Raji (cell line): ENCODE results near the gene TOMM7.

Source experiments
- POLR2A ChIP-seq: IDR thresholded peaks from 2 replicates; pipeline ENCODE4 v1.6.1; 2011; ENCODE audit warnings: low read depth, low read length, control low read depth; ENCODE audit not compliant: insufficient read depth

TOMM7 gene

DNA sequence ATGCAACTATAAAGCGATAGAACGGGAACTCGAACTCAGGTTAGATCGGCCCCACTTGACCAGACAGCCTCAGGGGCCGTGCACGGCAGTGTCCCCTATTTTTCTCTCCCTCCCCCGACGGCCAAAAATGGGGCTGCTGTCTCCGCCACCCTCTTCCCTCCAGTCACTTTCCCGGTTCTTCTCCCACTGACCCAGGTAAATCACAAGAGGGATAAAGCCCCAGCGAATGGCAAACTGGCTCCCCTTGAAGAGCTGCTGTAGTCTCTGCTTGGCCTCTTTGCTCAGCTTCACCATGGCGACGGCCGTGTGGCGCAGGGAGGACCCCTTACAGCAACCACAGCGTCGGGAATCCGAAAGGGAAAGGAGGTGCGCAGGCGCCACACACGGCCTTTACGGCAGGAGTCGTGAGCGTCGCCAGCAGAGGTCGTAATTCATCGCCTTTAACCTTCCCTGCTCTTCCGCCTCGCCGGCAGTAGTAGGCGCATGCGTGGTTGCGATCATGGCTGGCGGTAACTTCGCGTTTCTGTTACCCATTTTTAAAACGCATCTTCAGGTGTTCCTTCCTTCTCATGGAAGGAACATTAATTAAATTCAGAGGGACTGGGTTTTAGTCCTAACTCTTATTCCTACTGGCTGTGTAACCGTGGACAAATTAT lies at the start of gene TOMM7:
Gene TOMM7, minus strand, starts transcription at position 364 of the 656 bp plus-strand sequence. Its CDS starts 70 bp downstream, at position 294.
- TF ChIP-seq POLR2A, result peak; percentile 93

DNA sequence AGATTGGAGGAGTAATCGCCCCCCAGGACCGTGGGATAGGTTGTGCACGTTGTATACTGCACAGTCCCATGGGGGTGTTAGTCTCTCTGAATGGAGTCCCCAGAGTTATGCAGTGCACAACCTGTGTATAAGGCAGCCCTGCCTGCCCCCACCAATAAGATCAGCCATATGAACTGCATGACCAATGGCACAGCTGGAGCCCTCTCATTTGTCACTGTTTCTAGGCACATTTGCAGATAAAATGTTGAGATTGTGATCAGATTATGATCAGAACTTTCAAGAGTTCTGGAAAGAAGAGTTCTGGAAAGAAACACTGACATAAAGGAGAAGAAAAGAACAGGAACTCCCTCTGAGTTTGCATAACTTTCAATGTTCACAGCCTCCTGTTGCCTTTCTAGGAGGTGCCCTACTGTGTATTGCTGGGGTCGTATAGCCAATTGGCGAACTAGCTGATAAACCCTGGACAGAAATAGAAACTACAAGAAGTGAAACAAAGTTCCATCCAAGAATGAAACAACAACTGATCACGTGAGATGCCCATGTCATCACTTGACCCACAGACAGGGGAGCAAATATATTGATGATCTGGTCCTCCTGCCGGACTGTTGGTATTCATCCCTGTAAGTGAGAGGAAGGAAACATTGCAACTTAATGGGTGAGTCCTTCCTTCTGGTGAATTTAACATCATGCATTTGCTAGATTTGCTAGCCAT lies 49.6 kb upstream of the TOMM7 start:
- no peak for TF ChIP-seq POLR2A

DNA sequence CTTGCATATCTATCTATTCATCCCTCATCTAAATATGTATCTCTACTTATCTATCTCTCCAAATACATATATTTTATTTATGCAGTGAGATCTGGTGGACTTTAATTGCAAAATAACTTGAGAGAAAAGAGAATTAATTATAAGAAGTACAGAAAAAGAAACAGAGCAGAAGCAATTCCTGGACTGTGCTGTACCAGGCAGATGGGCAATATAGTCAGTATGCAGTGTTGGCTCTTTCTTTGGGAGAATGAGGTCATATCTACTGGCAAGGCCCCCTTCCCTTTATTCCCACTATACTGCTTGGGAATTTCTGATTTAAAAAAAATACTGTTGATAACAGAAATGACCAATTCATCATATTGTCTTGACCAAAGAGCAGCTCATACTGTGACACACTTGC lies 49.0 kb upstream of the TOMM7 start:
- no peak for TF ChIP-seq POLR2A

DNA sequence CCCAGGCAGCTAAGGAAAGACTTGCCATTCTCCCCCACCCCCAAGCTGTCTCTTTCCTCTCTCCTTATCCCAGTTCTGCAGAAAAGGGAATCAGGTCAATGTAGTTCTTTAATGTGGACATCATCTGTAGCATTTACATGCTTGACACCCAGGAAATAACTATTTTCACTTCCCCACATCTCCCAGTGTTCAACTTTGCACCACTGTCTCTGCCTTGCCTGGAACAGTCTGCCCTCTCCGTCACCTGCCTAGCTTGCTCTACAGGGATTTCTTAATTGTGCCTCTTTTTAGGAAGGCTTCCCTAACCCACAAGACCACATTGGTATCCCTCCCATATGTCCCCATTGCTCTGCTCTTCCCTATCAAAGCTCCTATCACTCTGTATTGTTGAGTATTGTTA lies 45.9 kb upstream of the TOMM7 start:
- no peak for TF ChIP-seq POLR2A

DNA sequence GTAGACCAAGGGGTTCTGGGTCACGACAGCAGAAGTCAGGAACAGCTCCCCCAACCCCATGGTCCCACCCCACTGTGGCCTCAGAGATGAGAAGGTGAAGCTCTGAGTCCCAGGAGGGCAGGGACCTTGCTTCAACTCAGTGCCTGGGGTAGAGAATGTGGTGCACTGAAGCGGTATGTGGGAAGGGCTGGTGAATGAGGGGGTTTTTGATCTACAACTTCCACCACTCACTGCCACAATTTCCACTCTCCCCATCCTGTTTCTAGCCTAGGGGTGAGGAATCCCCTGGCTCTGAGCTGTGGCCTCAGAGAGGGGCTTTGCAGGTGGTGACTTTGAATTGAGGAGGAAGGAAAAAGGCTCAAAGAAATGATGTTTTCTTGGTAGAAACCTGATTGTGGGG lies 44.9 kb upstream of the TOMM7 start:
- no peak for TF ChIP-seq POLR2A

DNA sequence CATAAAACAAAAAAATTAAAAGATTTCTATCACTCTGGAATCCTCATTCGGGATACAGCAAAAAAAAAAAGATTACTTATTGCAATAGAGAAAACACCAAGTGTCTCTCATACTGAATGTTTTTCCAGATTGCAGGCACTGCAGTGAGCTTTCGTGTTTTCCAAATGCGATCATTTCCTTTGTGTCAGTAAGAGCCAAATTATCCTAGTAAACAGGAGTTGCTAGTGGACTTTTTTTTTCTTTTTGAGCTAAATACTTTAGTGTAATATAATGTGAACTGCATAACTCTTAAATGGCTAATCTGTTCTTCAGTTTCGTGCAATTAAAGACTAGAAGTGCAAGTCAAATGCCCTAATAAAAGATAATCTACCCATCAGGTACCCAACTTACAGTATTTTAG lies 44.4 kb upstream of the TOMM7 start:
- no peak for TF ChIP-seq POLR2A

DNA sequence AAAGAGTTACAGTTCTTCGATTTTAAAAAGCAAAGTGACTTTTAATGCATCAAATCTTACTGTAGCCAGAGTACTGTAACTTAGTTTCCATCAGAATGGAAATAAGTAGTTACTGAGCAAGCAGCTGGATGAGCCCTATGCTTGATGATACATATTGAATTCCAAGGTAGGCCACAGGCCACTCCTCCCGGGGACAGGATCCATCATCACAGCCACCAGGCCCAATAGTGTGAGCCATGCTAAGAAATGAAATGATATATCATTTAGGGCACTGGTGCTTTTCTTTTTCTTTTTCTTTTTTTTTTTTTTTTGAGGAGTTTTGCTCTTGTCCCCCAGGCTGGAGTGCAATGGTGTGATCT lies 42.9 kb upstream of the TOMM7 start:
- no peak for TF ChIP-seq POLR2A

DNA sequence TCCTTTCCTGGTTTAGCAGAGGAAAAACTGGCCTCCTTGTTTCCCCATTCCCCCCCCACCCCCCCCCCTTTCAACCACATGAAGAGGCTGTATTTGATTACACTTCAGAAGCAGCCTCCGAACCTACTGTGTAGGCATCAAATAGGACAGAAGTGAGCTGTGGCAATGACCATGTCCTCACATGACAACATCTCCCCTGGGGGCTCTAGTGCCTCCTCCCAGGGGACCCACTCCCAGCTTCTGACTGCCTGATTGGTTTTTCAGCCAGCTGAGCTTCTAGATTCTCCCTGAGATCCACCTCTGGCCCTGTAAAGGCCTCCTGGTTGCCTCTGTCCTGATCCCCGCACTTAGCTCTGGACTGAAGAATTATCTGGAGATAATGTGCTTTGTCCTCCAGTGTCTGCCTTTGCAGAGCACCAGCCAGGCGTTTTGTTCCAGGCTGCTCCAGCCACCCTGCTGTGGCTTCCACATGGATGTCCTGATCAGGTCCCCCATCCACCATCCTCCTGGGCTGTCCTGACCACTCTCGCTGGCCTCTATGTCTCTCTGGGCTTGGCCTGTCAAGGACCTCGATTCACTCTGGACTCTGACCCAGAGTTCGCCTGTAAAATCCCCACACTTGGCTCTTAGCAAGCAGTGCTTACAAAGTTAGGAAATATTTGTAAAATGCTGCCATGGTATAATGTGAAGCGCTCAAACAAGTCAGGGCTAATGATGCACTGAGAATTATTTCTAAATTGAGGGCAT lies 42.4 kb upstream of the TOMM7 start:
- TF ChIP-seq POLR2A, result no peak

DNA sequence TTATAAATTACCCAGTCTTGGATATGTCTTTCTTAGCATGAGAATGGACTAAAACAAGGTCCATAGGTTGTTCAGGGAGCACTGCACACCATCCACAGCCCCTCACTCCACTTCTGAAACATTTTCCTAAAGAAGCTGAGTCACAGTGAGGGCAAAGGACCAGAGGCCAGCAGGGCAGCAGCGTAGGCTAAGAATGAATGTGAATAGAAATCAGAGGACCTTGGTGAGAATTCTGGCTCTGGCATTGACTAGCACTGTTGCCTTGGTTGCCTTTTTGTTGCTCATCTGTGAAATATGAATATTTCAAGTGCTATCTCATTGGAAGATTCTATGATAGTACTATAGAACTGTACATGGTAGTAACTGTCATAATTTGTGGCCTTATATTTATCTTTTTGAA lies 41.7 kb upstream of the TOMM7 start:
- TF ChIP-seq POLR2A, result no peak

DNA sequence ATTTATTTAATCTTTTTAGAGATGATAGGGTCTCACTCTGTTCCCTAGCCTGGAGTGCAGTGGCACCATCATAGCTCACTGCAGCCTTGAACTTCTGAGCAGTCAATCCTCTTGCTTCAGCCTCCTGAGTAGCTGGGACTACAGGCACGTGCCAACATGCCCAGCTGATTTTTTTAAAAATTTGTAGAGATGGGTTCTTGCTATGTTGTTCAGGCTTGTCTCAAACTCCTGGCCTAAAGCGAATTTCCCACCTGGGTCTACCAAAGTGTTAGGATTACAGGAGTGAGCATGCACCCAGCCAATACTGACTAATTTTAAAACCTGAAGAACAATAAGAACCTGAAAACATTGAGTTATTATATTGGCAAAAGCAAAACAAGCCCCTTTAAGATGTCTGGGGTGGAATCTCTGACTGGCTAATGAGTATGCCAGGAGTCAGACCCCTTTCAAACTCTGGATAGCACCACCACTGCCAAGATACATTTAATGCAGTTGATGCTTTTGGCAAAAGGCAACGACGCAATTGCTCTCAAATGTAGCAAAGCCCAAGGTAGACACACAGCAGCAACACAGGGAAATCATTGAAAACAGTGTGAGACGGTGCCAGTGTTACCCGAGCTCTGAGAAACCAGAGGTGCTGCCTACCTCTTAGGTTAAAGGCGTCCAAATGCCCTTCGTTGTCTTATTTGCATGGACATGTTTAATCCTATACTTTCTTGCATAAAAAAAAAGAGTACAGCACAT lies 40.7 kb upstream of the TOMM7 start:
- no peak for TF ChIP-seq POLR2A

DNA sequence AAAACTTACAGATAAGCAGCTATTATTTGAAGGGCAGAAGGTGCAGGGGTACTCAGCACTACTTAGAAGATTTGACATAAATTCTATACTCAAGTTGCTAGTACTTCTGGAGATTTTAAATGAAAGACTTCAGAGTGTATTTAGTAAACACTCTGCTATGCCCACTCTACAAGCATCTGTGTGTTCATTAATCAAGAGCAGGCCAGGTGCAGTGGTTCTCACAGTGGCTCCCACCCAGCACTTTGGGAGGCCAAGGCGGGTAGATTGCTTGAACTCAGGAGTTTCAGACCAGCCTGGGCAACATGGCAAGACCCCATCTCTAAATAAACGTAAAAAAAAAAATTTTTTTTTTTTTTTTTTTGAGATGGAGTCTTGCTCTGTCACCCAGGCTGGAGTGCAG lies 38.9 kb upstream of the TOMM7 start:
- TF ChIP-seq POLR2A, result no peak

DNA sequence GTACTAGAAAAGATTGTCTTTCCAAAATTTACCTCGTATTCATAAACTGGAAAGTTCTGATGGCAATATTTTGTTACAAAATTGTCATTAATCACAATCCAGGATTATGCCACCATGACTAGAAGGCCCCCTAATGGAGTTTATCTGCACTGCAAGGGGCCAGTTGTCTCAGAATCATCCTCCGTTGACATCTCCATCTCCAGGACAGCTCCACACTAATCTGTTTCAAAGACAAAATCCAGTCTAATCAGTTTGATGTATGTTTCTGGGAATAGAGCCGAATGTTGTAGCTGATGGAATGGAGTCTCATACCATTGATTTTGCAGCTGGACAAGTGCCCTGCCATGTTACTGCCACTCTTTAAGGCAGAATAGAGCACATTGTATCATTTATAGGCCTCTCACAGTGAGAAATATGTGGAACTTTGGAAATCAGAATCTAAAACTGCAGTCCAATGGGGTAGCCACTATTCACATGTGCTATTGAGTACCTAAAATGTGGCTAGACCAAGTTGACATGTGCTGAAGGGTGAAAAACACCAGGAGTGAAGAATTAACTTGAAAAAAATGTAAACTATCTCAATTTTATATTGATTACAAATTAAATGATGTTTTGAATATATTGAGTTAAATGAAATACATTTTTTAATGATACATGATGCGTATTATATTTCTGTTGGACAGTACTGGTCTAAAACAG lies 38.3 kb upstream of the TOMM7 start:
- TF ChIP-seq POLR2A, result 0 out of 2 replicates have a peak, but pooled peaks have one; percentile 21

DNA sequence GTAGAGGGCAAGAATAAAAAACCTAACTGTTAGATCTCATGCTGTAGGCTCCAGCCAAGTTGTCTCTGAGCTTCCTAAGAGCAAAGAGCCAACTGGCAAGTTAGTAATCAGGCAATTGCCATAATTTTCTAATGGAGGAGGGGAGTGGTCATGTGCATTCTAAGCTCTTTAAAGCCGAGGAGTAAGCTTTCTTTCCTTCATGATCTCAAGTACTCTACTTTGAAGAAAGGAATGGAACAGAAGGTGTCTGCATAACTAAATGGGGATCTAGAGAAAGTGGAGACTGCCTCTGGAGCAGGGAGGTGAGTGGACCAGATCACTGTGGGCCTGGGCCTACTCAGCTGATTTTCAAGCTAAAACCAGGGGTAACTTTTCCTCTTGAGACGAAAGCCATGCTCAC lies 37.7 kb upstream of the TOMM7 start:
- 0 out of 2 replicates have a peak, but pooled peaks have one; percentile 10 for TF ChIP-seq POLR2A

DNA sequence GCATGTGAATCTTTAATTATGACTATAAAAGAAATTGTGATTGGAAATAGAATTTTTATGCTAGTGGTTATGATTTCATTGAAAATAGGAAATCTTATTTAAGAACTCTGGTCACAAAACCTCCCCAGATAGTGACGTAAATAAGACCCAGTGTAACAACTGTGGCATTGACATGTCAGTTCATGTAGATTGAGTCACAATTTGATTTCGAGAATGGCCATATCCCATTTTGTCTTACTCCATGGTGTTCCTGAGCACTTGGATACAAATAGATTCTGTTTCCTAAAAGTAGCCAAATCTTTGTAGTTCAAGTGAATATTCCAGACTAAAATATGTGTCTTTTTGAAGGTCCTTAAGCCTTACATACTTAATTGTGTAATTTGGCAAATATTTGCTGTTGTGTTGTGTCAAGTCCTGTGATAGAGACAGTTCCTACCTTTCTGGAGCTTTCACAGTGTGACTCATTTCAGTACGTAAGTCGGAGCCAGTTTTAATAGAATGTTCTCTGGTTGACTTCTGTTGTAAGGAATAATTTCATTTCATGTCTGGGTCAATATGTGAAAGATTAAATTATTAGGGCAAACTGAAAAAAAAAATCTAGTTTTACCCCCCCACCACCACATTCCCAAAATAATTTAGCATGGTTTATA lies 37.1 kb upstream of the TOMM7 start:
- peak; percentile 15; the same call in 1 of the 2 replicates for TF ChIP-seq POLR2A
